Omental fat pad (tissue), 4 donors: Measurements from ENCODE around the gene SLFN5. TPM values are rescaled to one million over a fixed set of nuclear protein-coding genes. Genes with fewer than 3 reads are reported as not detected.

Source experiments
- ATAC-seq: fragments of 150-250 bp; one replicate; pipeline ENCODE4 v1.9.1; 2016; ENCODE audit warnings: mild to moderate bottlenecking, moderate library complexity; ENCODE audit not compliant: low FRiP score
- DNase-seq: peaks from one replicate; pipeline ENCODE4 v3.0.0-alpha.2; 2019; ENCODE audit warnings: low spot score
- total RNA-seq, 4 donors: library from RNA; depleted of rRNA; stranded (reverse); fragments of >200 nt; gene quantifications; one replicate each; pipeline ENCODE4 v1.1.0, GENCODE V29; 2016
- TF ChIP-seq, protein P1 (sequence below), 3 donors: fragments of 450-650 bp; IDR thresholded peaks; one replicate each; pipeline ENCODE4 v1.5.1; 2016 to 2017; ENCODE audit warnings: antibody characterized with exemption in 3 of 3, mild to moderate bottlenecking in 3 of 3, moderate library complexity in 2 of 3

The SLFN5 gene
- total RNA-seq, 4 donors from 2014 or later = 18.9 to 53.0 (median 32.5) TPM

DNA sequence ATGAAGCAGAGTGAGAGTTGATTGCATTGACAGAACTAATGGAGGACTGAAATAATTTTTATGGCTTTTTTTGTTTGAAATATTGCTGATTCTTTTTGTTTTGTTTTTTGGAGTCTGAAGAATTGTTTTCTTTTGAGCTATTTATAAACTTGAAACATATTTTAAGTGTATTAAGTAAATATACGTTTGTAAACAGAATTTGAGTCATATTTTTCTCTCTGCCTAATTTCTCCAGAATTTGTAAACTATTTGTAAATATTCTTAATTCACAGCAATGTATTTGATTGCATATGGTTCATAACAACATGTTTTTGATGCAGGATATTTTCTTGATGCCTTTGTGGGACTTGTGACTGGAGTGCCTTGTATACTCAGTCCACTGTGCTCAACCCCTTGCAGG lies 79.9 kb downstream of the SLFN5 start:
- DNase-seq = no peak
- TF ChIP-seq, protein P1, sequence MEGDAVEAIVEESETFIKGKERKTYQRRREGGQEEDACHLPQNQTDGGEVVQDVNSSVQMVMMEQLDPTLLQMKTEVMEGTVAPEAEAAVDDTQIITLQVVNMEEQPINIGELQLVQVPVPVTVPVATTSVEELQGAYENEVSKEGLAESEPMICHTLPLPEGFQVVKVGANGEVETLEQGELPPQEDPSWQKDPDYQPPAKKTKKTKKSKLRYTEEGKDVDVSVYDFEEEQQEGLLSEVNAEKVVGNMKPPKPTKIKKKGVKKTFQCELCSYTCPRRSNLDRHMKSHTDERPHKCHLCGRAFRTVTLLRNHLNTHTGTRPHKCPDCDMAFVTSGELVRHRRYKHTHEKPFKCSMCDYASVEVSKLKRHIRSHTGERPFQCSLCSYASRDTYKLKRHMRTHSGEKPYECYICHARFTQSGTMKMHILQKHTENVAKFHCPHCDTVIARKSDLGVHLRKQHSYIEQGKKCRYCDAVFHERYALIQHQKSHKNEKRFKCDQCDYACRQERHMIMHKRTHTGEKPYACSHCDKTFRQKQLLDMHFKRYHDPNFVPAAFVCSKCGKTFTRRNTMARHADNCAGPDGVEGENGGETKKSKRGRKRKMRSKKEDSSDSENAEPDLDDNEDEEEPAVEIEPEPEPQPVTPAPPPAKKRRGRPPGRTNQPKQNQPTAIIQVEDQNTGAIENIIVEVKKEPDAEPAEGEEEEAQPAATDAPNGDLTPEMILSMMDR (IDR thresholded peaks at IDR 0.05) = no peak
- no peak for ATAC-seq

Other genes starting within 250 kb of the SLFN5 start
- 10 to 100 TPM; 17.3 to 23.1 (median 19.7) TPM for gene RFFL, start 179.4 kb upstream of the SLFN5 start, total RNA-seq
- 10 to 100 TPM in 2 of 4 donors, 1 to 10 TPM in 2; 6.4 to 16.1 (median 9.9) TPM for gene RAD51D, start 123.2 kb upstream of the SLFN5 start, total RNA-seq
- gene FNDC8, start 121.5 kb upstream of the SLFN5 start, total RNA-seq = not detected
- gene NLE1, start 100.8 kb upstream of the SLFN5 start, total RNA-seq = 10 to 100 TPM; 12.1 to 31.3 (median 14.6) TPM
- under 1 TPM in 1 of 4 donors, not detected in 3; 0.06 TPM for gene UNC45B, start 95.3 kb upstream of the SLFN5 start, total RNA-seq
- not detected for gene SLC35G3, start 48.7 kb upstream of the SLFN5 start, total RNA-seq
- gene SLFN11, start 130.5 kb downstream of the SLFN5 start, total RNA-seq = 100 to 1,000 TPM in 1 of 4 donors, 10 to 100 TPM in 3; 58.1 to 127 (median 92.3) TPM
- 10 to 100 TPM in 2 of 4 donors, 1 to 10 TPM in 2; 9.0 to 24.7 (median 11.0) TPM for gene SLFN12, start 189.4 kb downstream of the SLFN5 start, total RNA-seq
- gene SLFN13, start 205.7 kb downstream of the SLFN5 start, total RNA-seq = 10 to 100 TPM in 1 of 4 donors, 1 to 10 TPM in 3; 5.9 to 20.3 (median 7.4) TPM